Endodermal cell (in vitro differentiated cells): Measurements from ENCODE around the gene NKX2-8. TPM values are rescaled to one million over a fixed set of nuclear protein-coding genes. Genes with fewer than 3 reads are reported as not detected.

Experiments used
- DNase-seq: peaks from one replicate; pipeline ENCODE4 v3.0.0-alpha.2; 2017
- H3K27ac ChIP-seq: 2 replicates; pipeline ENCODE4 v1.5.1; 2013; ENCODE audit warnings: mild to moderate bottlenecking, low read depth, low read length, moderate library complexity
- H3K27me3 ChIP-seq: 2 replicates; pipeline ENCODE4 v1.6.1; 2013; ENCODE audit warnings: mild to moderate bottlenecking, low read length, moderate library complexity; ENCODE audit not compliant: insufficient read depth, control insufficient read depth, poor library complexity, severe bottlenecking
- H3K36me3 ChIP-seq: 2 replicates; pipeline ENCODE4 v1.7.0; 2013; ENCODE audit warnings: mild to moderate bottlenecking, low read length, moderate library complexity; ENCODE audit not compliant: control insufficient read depth, insufficient read depth
- H3K4me1 ChIP-seq: one replicate; pipeline ENCODE4 v1.7.0; 2013; ENCODE audit warnings: low read length; ENCODE audit not compliant: control insufficient read depth, insufficient read depth
- H3K4me3 ChIP-seq: 2 replicates; pipeline ENCODE4 v1.5.1; 2013; ENCODE audit warnings: mild to moderate bottlenecking, low read length, moderate library complexity
- H3K9ac ChIP-seq: 2 replicates; pipeline ENCODE4 v1.6.1; 2013; ENCODE audit warnings: mild to moderate bottlenecking, low read length, moderate library complexity; ENCODE audit not compliant: poor library complexity, severe bottlenecking; ENCODE audit errors: extremely low read depth
- H3K9me3 ChIP-seq: 2 replicates; pipeline ENCODE4 v1.6.1; 2013; ENCODE audit warnings: mild to moderate bottlenecking, low read length, moderate library complexity; ENCODE audit not compliant: control insufficient read depth
- H3K27ac Mint-ChIP-seq: 2 replicates; pipeline ENCODE4 v1.8.0; 2020; ENCODE audit warnings: mixed read lengths
- H3K27me3 Mint-ChIP-seq: 2 replicates; pipeline ENCODE4 v1.8.0; 2021; ENCODE audit warnings: mild to moderate bottlenecking, mixed read lengths; ENCODE audit not compliant: insufficient read depth
- H3K36me3 Mint-ChIP-seq: 2 replicates; pipeline ENCODE4 v1.8.0; 2020; ENCODE audit warnings: low read depth, mixed read lengths
- H3K4me1 Mint-ChIP-seq: 2 replicates; pipeline ENCODE4 v1.8.0; 2020; ENCODE audit warnings: mixed read lengths
- H3K4me3 Mint-ChIP-seq: 2 replicates; pipeline ENCODE4 v1.8.0; 2020; ENCODE audit warnings: mild to moderate bottlenecking, moderate library complexity, mixed read lengths
- H3K9me3 Mint-ChIP-seq: 2 replicates; pipeline ENCODE4 v1.8.0; 2020; ENCODE audit warnings: mild to moderate bottlenecking, mixed read lengths
- WGBS, 2 experiments: methylation state at CpG; one replicate each; pipeline versions ENCODE4 v1.1.5 to v1.1.7; 2013; ENCODE audit warnings: missing lambda C conversion rate in 2 of 2, mixed read lengths in 1 of 2; ENCODE audit not compliant: insufficient coverage in 1 of 2, insufficient read length in 1 of 2; 5-methylcytosine and 5-hydroxymethylcytosine counted together
- total RNA-seq, 2 donors: library from RNA; stranded (reverse); fragmentation: NEBNext Ultra II Directional in 1 of 2; extraction: Animal tissue kit (Norgen Biotek cat#: 25700) in 1 of 2; gene quantifications; 2 replicates in 1 of 2; 3 replicates in 1 of 2; pipeline ENCODE4 v1.2.1, GENCODE V29; 2021
- TF ChIP-seq, protein P1 (sequence below): fragments of 200-600 bp; sonication (generic); conservative IDR thresholded peaks from 2 replicates; pipeline ENCODE4 v1.5.0; 2021; ENCODE audit warnings: antibody characterized with exemption, mild to moderate bottlenecking

NKX2-8 gene
- total RNA-seq, 2 donors from 2014 or later = 0.77 TPM; not detected in 1

DNA sequence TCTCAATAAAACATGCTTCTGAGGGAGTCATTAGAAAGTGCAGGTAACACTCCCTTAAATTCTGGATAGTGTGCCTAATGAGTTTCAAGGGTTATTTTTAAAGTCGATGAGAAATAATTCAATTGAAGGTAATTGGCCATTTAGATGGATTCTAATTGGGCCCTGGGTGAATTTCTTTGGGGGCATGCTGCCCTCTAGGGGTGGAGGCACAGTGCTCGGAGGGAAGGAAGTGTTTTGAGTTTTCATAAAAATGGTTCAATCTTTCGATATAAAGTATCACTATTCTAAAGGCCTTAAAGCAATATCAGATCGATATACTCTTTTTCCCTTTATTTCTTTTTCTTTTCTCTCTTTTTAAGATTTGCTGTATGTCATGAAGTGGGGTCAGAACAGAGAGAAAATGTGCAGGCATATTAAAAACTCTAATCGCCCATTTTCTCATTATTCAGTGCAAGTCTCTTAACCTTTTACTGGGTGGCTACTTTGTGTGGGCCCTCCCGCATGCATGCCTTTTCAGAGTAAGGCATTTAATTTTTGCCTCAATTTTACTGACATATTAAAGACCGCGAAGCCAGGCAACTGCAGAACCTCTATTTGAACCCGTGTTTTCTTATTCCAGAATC is 25.5 kb downstream of the NKX2-8 start:
- WGBS, 2 experiments = 55 to 68% methylated on average over 3 to 9 of the region's 9 CpGs
- peak; percentile 75 for DNase-seq
- H3K27me3 ChIP-seq = peaks cover 76% of the 10 kb centered on the region
- Mint-ChIP-seq H3K36me3 (no peaks in the 10 kb centered on the region), H3K27ac (no peak overlapping the region), H3K9me3 (no peaks in the 10 kb centered on the region), H3K4me3 (no peak overlapping the region), H3K27me3 (peaks cover 48% of the 10 kb centered on the region), H3K4me1 (peaks cover 3% of the 10 kb centered on the region)
- no peak overlapping the region for H3K27ac ChIP-seq
- no peak overlapping the region for H3K9ac ChIP-seq
- no peaks in the 10 kb centered on the region for H3K4me1 ChIP-seq
- H3K36me3 ChIP-seq = no peaks in the 10 kb centered on the region
- H3K4me3 ChIP-seq = no peak overlapping the region
- TF ChIP-seq, protein P1, sequence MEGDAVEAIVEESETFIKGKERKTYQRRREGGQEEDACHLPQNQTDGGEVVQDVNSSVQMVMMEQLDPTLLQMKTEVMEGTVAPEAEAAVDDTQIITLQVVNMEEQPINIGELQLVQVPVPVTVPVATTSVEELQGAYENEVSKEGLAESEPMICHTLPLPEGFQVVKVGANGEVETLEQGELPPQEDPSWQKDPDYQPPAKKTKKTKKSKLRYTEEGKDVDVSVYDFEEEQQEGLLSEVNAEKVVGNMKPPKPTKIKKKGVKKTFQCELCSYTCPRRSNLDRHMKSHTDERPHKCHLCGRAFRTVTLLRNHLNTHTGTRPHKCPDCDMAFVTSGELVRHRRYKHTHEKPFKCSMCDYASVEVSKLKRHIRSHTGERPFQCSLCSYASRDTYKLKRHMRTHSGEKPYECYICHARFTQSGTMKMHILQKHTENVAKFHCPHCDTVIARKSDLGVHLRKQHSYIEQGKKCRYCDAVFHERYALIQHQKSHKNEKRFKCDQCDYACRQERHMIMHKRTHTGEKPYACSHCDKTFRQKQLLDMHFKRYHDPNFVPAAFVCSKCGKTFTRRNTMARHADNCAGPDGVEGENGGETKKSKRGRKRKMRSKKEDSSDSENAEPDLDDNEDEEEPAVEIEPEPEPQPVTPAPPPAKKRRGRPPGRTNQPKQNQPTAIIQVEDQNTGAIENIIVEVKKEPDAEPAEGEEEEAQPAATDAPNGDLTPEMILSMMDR = peak; percentile 96
- H3K9me3 ChIP-seq = no peaks in the 10 kb centered on the region

DNA sequence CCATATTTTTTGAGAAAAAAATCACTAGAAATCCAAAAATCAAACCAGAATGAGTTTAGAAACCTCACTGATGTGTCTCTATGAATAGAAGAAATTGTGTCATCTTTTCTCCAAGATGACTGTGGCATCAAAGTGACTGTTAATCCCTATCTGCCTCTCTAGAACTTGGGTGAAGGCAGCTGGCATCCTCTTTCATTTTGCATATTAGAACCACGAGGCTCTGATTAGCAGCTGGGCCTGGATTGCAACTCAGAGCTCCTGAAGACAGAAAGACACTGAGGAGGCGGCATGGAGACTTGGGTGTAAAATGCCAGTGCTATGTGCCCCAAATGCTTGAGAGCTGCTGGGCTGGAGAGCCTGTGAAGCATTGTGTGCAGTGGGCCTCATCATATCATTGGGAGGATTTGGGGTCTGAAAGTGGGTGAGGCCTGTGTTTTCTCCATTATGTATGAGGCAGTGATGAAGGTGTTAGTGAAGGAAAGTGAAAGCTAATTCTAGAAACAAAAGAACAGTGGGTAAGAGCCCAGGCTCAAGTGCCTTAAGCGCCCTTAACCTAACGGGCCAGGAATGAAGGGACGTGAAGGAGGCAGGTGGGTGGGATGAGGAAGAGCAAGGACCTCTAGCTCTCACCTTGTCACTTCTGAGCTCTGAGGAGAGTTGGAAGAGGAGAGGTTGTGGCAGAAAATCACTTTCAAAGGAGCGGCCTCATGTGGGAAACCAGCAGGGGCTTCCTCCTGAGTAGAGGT is 26.2 kb downstream of the NKX2-8 start:
- no peaks in the 10 kb centered on the region for H3K36me3 Mint-ChIP-seq
- H3K27me3 ChIP-seq = peaks cover 73% of the 10 kb centered on the region
- DNase-seq = peak; percentile 43
- H3K9ac ChIP-seq = no peak overlapping the region
- H3K27ac ChIP-seq = no peak overlapping the region
- H3K9me3 ChIP-seq = no peaks in the 10 kb centered on the region
- H3K4me1 Mint-ChIP-seq = peaks cover 3% of the 10 kb centered on the region
- H3K36me3 ChIP-seq = no peaks in the 10 kb centered on the region
- 85 to 100% methylated on average over 3 to 6 of the region's 6 CpGs for WGBS, 2 experiments
- H3K4me3 Mint-ChIP-seq = no peak overlapping the region
- TF ChIP-seq, protein P1 = no peak
- no peaks in the 10 kb centered on the region for H3K9me3 Mint-ChIP-seq
- no peak overlapping the region for H3K27ac Mint-ChIP-seq
- H3K27me3 Mint-ChIP-seq = peaks cover 43% of the 10 kb centered on the region
- no peaks in the 10 kb centered on the region for H3K4me1 ChIP-seq
- H3K4me3 ChIP-seq = no peak overlapping the region

GRCh38 chr14:36553656-36554260 is 28.7 kb downstream of the NKX2-8 start:
- Histone ChIP-seq H3K27me3 (peaks cover 66% of the 10 kb centered on the region), H3K4me3 (no peak overlapping the region), H3K36me3 (no peaks in the 10 kb centered on the region), H3K9ac (no peak overlapping the region), H3K9me3 (no peaks in the 10 kb centered on the region), H3K4me1 (no peaks in the 10 kb centered on the region), H3K27ac (no peak overlapping the region)
- Mint-ChIP-seq H3K27ac (no peak overlapping the region), H3K9me3 (no peaks in the 10 kb centered on the region), H3K4me1 (peaks cover 3% of the 10 kb centered on the region), H3K27me3 (peaks cover 28% of the 10 kb centered on the region), H3K4me3 (no peak overlapping the region), H3K36me3 (no peaks in the 10 kb centered on the region)
- whole genome bisulfite sequencing, 2 experiments = 43% methylated on average over 4 of the region's 4 CpGs; no CpG with 5 or more reads in 1 of the 2 experiments
- TF ChIP-seq, protein P1 = peak; percentile 82
- peak; percentile 54 for DNase-seq
